Nephron progenitor cell (in vitro differentiated cells): ENCODE data around the gene CIB1.

Experiments used
- DNase-seq: peaks from one replicate; pipeline ENCODE4 v3.0.0; 2021
- H3K27ac Mint-ChIP-seq: 2 replicates; pipeline ENCODE4 v1.8.0; 2021; ENCODE audit warnings: mild to moderate bottlenecking, moderate library complexity, mixed read lengths
- H3K27me3 Mint-ChIP-seq: 2 replicates; pipeline ENCODE4 v1.8.0; 2021; ENCODE audit warnings: mild to moderate bottlenecking, low read depth, mixed read lengths; ENCODE audit not compliant: poor library complexity
- H3K36me3 Mint-ChIP-seq: 2 replicates; pipeline ENCODE4 v1.8.0; 2021; ENCODE audit warnings: low read depth, mixed read lengths
- H3K4me1 Mint-ChIP-seq: 2 replicates; pipeline ENCODE4 v1.8.0; 2021; ENCODE audit warnings: mixed read lengths
- H3K4me3 Mint-ChIP-seq: 2 replicates; pipeline ENCODE4 v1.8.0; 2021; ENCODE audit warnings: mild to moderate bottlenecking, moderate library complexity, mixed read lengths
- H3K9me3 Mint-ChIP-seq: 2 replicates; pipeline ENCODE4 v1.8.0; 2021; ENCODE audit warnings: mild to moderate bottlenecking, moderate library complexity, mixed read lengths
- TF ChIP-seq, protein P1 (sequence below): fragments of 200-600 bp; sonication (generic); IDR thresholded peaks from 2 replicates; pipeline ENCODE4 v1.5.0; 2021; ENCODE audit warnings: antibody characterized with exemption

CIB1 gene

DNA sequence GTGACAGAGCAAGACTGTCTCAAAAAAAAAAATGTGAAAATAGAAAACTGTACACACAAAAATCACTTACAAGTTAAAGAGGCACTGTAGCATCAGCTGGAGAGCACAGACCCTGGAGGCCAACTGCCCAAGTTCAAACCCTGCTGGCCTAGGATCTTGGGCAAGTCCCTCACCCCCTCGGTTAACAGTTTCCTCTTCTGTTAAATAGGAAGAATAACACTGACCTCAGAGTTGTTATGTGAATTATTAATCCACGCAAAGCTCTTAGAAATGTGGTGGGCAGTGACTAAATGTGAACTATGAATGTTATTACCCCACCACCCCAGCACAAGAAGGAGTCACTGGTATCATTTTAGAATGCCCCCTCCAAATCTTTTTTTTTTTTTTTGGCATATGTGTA, 11.2 kb downstream of the CIB1 start:
- H3K27me3 Mint-ChIP-seq: no peaks in the 10 kb centered on the region
- TF ChIP-seq, protein P1, sequence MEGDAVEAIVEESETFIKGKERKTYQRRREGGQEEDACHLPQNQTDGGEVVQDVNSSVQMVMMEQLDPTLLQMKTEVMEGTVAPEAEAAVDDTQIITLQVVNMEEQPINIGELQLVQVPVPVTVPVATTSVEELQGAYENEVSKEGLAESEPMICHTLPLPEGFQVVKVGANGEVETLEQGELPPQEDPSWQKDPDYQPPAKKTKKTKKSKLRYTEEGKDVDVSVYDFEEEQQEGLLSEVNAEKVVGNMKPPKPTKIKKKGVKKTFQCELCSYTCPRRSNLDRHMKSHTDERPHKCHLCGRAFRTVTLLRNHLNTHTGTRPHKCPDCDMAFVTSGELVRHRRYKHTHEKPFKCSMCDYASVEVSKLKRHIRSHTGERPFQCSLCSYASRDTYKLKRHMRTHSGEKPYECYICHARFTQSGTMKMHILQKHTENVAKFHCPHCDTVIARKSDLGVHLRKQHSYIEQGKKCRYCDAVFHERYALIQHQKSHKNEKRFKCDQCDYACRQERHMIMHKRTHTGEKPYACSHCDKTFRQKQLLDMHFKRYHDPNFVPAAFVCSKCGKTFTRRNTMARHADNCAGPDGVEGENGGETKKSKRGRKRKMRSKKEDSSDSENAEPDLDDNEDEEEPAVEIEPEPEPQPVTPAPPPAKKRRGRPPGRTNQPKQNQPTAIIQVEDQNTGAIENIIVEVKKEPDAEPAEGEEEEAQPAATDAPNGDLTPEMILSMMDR: no peak
- H3K4me3 Mint-ChIP-seq: no peak overlapping the region
- DNase-seq: no peak
- peaks cover 10% of the 10 kb centered on the region for H3K4me1 Mint-ChIP-seq
- H3K36me3 Mint-ChIP-seq: peaks cover 40% of the 10 kb centered on the region
- H3K27ac Mint-ChIP-seq: no peak overlapping the region
- H3K9me3 Mint-ChIP-seq: no peaks in the 10 kb centered on the region

DNA sequence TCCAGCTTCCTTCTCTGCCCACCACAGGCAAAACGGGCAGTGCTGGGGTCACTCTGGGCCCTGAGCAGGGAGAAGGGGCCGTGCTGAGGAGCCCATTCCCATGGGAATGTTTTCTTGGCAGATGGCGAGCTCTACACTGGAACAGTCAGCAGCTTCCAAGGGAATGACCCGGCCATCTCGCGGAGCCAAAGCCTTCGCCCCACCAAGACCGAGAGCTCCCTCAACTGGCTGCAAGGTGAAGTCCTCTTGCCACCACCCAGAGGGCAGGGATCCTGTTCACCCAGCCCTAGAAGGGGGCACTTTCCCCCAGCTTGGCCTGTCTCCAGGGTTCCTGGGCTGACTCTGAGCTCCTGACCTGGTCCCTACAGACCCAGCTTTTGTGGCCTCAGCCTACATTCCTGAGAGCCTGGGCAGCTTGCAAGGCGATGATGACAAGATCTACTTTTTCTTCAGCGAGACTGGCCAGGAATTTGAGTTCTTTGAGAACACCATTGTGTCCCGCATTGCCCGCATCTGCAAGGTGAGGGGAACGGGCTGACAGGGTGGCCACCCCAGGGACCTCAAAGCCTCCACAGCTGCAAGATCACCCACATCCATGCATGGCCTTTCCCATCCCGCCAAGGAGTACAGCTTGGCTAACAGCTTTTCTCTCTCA, 12.4 kb downstream of the CIB1 start:
- Mint-ChIP-seq H3K36me3 (peaks cover 43% of the 10 kb centered on the region), H3K4me3 (no peak overlapping the region), H3K27me3 (no peaks in the 10 kb centered on the region), H3K4me1 (peaks cover 10% of the 10 kb centered on the region), H3K27ac (no peak overlapping the region), H3K9me3 (no peaks in the 10 kb centered on the region)
- TF ChIP-seq, protein P1: peak; percentile 45
- DNase-seq: peak; percentile 63

DNA sequence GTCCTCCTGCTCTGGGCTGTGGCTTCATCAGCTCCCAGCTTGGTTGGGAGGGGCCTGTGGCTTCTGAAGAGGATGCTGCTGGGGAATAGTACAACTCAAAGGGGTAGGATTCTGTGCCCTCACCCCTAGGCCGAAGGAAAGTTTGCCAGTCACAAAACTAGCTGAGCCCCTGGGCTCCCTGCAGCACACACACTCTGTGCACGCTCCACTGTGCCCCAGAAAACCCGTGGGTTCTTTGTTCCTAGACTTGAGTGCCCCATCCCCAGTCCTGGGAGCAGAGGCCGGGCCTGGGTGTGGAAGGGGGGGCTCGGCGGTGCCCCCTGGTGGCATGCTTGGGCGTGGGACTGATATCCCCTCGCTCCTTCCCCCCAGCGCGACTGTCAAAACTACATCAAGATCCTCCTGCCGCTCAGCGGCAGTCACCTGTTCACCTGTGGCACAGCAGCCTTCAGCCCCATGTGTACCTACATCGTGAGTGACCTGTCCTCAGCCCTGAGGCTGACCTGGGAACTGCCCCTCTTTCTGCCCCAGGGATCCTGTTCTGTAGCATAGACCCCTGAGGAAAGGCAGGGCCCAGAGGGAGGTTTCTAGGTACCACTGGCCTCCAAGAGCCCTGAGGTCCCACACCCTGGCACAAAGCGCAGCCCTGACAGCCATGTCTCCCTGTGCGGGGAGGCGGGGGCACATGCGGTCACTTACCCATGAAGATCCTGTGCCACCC, 14.2 kb downstream of the CIB1 start:
- no peaks in the 10 kb centered on the region for H3K27me3 Mint-ChIP-seq
- H3K27ac Mint-ChIP-seq: peak overlapping the region; percentile 62
- DNase-seq: peak; percentile 70
- peaks cover 45% of the 10 kb centered on the region for H3K36me3 Mint-ChIP-seq
- peaks cover 14% of the 10 kb centered on the region for H3K4me1 Mint-ChIP-seq
- TF ChIP-seq, protein P1: peak; percentile 73
- no peaks in the 10 kb centered on the region for H3K9me3 Mint-ChIP-seq
- no peak overlapping the region for H3K4me3 Mint-ChIP-seq

DNA sequence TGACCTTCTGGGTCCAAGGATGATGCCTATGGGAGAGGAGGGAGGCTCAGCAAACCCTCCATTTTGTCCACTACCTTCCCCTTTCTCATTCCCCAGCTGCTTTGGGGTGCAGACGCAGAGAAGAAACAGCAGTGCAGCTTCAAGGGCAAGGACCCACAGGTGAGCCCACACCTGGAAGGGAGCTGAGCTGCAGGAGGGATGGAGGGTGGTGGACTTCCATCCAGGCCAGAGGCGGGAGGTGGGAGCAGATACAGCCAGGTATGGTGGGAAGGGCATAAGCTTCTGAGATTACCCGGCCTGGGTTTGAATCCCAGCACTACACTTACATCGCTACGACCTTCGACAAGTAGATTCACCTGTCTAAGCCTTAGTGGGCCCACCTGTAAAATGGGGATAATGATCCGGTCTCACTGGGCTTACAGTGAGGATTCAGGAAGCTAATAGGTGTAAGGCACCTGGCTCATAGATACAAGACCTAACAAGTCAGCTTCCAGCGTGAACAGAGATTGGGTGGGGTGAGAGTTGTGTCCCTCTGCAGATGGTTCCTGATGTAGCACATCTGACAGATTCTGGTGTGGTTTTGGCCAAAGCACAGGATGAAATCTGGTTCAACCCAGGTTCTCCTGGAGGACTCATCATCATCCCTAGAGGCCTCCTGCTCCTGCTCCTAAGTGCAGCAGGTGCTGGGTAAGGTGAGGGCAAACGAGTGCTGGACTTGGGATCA, 15.9 kb downstream of the CIB1 start:
- Mint-ChIP-seq H3K4me1 (peaks cover 15% of the 10 kb centered on the region), H3K27ac (no peak overlapping the region), H3K4me3 (no peak overlapping the region), H3K36me3 (peaks cover 39% of the 10 kb centered on the region), H3K9me3 (no peaks in the 10 kb centered on the region), H3K27me3 (no peaks in the 10 kb centered on the region)
- no peak for DNase-seq
- TF ChIP-seq, protein P1: no peak

DNA sequence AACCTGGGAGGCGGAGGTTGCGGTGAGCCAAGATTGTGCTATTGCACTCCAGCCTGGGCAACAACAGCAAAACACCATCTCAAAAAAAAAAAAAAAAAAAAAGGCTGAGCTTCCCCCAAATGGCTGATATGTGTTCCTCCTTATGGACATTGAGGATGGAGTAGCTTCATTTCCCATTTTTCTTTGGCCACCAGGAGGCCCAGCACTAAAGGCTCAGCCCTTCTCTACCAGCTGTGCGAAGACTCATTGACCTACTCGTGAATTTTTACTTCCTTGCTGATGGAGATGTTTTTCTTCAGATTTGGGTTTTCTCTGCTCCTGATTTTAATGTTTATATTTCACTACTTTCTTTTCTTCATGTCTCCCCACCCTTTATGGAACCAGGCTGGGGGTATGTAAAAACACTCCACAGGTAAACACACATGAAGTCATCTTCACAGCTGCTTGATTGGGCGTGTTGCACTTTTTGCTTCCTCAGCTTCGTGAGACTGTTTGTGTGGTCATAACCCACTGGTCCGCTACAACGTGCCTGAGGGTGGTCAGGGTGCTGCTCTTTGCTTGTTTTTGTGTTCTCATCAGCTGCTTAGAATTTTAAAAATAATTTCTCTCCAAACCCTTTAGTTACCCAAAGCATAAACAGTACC, 19.1 kb downstream of the CIB1 start:
- no peak overlapping the region for H3K4me3 Mint-ChIP-seq
- peaks cover 37% of the 10 kb centered on the region for H3K4me1 Mint-ChIP-seq
- no peaks in the 10 kb centered on the region for H3K27me3 Mint-ChIP-seq
- DNase-seq: no peak
- H3K9me3 Mint-ChIP-seq: no peaks in the 10 kb centered on the region
- TF ChIP-seq, protein P1: no peak
- H3K27ac Mint-ChIP-seq: peak overlapping the region; percentile 88
- peaks cover 34% of the 10 kb centered on the region for H3K36me3 Mint-ChIP-seq
